GM19397 (cell line): ENCODE data around the gene ANAPC16.
"Not testable (repeated sequence)": the region's sequence is repeated elsewhere in the genome, so short reads cannot be mapped to it uniquely, and the experiment has no call there.

Experiments
- ATAC-seq: cut with Tn5 transposase; IDR thresholded peaks from one replicate; pipeline ENCODE4 v1.9.1; 2021; ENCODE audit warnings: mild to moderate bottlenecking, moderate library complexity; ENCODE audit not compliant: unreplicated experiment

The ANAPC16 gene

DNA sequence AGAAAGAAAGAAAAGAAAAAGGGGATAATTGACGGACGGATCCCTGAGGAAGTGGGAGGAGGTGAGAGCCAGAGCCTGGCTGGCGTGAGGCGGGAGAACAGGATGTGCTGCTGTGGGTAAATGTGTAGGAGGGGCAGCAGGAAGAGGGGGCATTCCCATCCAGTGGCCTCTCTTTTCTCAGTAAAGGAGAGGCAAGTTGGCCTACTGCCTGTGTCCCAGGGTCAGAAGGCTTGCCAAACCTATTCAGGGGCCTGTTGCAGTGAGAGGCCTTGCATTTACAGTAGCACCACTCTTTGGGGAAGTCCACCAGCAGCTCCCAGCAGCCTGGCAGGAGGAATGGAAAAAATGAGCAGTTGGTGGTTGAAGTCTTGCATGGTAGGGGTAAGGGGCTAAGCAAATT is 26.9 kb downstream of the ANAPC16 start:
- ATAC-seq: no peak

DNA sequence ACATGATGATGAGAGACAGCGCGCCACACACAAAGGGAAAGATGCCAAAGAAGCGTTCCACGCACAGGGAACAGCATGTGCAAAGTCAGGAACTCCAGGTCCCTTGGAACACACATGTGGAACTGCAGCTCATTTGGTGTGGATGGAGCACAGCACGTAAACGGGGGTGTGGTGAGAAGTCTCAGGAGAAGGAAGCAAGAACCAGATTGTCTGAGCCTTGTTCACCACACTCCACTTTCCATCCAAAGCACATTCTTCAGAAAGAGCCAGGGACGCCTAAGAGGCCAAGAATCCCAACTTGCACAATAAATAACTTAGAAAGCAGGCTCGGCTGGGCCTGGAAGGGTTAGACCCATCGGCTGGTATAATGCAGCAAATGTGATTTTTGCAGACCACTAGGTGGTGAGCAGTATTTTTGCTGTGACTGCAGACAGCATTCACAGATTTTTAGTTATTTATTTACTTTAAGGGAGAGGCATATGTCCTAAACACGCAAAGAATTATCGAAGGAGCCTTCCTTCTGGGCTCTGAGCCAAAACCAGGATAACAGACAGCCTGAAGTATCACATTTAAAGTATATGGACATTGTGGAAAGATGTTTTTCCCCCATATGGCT is 28.1 kb downstream of the ANAPC16 start:
- ATAC-seq: no peak

DNA sequence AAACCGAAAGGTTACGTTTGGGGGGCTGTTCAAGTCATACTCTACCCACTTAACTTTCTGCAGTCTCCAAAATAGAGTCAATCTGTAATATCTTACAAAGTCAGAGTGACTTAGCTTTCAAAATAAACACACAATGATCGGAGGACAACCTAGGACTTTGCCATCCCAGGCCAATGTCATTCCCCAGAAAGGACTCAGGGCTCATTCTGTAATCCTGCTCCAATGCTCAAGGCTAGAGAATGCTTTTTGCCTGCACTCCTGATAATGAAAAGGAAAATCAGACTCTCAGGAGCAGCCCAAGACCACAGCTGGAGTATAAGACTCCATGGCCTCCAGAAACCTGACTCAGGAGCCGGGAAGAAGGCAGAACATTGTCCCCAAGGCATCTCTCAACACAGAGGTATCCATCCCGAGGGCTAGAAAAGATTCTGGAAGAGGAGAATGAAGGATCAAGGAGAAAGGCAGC is 28.8 kb downstream of the ANAPC16 start:
- no peak for ATAC-seq

DNA sequence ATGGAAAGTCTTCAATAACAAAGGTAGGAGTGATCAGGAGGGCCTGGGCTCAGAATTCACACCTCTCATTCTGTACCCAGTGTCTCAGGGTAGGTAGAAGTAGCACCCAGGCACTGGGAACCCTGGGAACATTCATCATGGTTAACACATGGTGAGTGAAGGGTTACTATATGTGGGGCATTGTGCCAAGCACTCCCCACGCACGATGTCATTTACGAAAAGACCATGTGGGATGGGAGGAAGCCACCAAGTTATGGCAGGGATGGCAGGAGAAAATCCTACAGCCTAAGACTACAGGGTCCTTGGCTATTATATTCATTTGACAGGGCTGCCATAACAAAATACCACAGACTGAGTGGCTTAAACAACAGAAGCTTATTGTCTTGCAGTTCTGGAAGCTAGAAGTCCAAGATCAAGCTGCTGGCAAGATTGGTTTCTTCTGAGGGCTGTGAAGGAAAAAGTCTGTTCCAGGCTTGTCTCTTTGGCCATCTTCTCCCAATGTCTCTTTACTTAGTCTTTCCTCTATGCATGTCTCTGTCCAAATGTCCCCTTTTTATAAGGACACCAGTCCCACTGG is 30.2 kb downstream of the ANAPC16 start:
- ATAC-seq: no peak

DNA sequence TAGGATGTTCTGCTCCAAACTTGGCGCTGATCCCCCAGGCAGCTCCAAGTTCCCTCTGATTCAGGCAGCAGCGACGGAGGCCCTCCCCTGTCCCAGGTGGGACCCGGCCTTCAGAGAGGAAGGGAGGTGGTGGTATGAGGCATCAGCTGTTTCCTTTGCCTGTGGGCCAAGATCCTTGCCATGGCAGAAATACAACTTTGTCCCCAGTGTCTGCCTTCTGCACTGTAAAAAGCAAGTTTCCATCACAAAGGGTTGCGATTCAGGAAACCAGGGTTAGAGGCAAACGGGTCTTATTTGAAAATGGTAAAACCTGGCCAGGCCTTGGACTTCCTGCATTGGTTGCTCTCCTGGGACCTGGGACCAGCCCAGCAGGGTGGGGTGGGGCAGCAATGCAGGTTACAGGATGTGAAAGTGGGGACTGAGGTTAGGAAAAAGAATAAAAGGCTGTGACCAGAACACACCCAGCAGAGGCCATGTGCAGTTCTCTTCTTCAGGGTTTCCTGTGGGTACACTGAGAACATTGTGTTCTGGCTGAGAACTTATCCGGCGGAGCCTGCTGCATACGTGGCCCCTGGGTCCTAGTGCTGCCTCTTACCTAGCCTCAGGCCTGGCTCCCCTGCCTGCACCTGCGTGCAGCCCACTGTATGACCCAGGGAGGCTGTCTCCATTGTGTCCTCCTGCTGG is 32.8 kb downstream of the ANAPC16 start:
- ATAC-seq: peak; percentile 73

DNA sequence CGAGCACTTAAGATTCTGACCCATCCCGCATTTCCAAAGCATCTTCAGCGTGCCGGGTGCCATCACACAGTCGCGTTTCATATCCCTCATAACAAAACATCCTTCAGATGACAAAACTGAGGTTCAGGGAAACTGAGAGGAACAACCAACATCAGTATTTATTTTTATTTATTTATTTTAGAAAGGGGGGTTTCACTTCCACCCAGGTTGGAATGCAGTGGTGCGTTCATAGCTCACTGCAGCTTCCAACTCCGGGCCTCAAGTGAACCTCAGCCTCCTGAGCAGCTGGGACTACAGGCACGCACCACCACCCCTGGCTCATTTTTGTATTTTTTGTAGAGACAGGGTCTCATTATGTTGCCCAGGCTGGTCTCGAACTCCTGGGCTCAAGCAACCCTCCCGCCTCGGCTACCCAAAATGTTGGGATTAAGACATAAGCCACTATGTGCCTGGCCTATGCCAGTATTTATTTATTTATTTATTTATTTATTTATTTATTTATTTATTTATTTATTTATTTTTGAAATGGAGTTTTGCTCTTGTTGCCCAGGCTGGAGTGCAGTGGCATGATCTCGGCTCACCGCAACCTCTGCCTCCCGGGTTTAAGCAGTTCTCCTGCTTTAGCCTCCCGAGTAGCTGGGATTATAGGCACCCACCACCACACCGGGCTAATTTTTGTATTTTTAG is 33.5 kb downstream of the ANAPC16 start:
- ATAC-seq: not testable (repeated sequence)

DNA sequence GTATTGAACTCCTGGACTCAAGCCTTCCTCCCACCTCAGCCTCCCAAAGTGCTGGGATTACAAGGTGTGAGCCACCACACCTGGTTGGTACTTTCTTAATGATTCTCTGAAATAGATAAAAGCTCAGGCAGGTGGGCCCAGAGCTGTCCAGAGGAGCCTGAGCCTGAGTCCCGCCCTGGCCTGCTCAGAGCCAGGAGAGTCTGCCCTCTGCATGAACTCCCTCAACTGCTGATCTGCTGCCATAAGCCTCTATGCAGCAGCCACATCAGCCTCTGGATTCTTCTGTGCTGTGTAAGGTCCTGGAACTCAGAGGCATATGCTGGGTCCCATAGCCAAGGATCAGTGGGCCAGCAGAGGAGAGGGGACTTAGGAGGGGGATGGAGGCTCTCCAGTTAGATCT is 34.9 kb downstream of the ANAPC16 start:
- no peak for ATAC-seq

DNA sequence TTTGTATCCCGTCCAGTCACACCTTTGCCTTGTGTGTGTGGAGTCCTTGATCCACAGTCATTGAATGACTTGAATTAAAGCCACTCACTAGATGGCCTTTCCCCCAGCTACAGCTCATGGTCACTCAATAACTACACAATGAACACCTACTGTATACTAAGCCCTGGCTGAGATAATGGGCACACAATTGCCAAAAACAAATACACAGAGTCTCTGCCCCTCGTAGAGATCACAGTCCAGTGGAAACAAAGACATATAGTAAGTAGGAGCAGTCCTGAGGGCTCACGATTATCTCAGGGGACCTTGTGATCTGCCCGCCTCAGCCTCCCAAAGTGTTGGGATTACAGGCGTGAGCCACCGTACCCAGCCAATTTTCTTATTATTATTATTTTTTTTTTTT is 35.8 kb downstream of the ANAPC16 start:
- no peak for ATAC-seq

DNA sequence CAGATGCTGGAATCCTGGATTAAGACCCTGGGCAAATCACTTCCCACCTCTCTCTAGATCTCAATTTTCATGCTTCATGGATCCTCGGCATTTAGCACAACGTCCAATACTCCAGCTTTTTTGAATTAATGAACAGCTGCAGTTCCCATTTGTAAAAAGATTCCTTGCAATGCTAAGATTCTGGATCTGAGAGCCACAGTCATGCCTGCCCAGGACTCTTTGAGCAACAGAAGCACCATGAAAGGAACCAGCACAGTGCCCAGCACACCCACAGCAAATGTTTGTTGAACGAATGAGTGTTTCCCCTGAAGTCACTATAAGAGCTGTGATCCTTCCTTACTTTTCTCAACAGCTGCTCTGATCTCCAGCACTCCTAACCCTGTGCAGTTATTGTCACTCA is 37.2 kb downstream of the ANAPC16 start:
- no peak for ATAC-seq

DNA sequence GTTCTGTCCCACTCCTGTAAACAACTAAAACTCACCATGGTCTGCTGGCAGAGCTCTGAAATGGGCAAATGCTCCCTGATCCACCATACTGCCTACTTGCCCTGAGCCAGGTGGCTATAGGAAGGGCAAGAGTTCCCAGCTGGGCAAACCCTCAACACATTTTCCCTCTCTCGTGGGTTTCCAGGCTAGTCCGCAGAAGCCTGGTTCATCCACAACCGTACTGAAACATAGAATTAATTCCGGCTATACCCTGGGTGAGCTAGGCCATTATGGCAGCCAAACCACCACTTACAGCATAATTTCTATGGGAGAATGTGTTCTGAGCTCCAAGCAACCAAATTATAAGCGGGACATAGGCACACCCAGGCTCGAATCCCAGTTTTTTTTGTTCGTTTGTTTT is 37.8 kb downstream of the ANAPC16 start:
- no peak for ATAC-seq

DNA sequence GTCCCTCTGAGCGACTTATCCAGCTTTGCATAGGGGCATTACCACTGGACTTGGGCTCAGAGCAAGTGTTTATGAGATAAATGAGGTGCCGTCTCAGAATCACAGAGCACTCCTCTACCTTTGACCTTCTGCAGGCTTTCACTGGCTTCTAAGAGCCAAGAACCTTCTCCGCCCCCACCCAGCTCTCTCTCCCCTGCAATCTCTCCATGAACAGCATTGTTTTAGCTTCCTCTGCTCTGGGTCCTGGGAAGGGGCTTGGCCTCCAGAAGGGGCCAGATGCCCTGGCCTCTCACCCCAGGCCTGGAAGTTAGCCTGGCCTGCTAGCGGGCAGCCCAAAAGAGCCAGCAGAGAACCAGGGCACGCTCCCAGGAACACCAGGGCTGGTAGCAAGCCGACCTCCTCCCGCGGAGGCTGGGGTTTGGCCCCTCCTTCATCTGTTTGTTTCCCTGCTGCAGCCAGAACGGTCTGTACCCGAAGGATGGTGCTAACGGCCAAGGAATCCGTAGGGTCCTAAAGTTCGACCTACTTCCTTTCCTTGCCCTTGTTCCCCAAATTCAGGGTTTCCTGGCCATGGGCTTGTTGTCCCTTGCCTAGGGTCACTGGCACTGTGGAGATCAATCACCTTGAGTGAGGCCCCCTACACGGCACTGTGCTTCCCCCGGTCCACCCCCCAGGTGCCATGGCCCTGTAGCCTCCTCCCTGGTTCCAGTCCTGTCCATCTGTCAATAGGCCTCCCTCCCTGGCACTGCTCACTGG is 39.2 kb downstream of the ANAPC16 start:
- no peak for ATAC-seq

DNA sequence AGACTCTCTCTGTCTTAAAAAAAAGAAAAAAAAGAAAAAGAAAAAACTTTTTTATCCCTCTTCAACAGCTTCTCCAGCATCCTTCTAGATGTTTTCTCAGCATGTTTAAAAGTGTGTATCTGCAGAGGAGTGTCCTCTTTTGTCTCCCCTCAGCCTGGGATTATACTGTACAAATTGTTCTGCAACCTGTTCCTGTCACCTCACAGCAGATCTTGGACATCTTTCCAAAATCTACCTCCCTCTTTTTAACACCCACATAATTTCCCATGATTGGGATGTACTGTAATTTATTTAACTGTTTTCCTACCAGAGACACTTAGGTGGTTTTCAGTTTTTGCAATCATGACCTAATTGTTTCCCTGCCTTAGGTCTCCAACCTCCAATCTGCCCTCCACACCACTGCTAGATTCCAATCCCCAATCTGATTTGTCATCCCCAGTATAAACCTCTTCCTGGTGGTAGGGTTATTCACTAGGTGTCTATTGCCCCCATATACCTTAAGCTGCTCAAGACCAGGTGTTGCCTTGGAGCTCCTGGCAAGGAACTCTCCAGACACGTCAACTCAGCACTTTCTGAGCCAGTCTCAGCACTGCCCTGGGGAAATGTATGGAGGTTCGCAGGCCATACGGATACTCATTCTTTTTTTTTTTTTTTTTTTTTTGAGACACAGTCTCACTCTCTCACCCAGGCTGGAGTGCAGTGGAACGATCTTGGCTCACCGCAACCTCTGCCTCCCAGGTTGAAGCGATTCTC is 40.3 kb downstream of the ANAPC16 start:
- no peak for ATAC-seq

DNA sequence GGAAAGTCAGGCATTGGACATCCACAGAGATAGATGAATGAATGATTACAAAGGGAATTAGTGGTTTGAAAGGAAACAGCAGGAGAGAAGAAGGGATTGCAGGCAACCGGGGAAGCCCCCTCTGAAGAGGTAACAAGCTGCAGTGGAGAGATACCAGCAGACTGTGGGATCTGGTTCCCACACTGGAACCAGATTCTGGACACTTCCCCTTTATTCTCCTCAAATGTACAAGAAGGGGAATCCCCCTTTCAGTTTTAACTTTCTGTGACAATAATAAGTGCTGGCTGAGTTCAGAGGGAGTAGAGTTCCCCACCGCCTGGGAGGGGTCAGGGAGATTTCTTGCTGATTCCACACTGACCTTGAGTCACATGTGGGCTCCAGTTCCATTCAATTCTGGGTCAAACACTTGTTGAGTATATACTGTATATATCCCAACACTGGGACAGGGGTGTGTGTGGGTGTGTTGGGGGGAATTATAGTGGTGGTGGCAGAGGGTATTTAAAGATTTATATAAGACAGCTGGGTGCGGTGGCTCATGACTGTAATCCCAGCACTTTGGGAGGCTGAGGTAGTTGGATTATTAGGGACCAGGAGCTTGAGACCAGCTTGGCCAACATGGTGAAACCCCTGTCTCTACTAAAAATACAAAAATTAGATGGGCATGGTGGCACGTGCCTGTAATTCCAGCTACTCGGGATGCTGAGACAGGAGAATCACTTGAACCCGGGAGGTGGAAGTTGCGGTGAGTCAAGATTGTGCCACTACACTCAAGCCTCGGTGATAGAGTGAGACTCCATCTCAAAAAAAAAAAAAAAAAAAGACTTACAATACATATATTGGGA is 41.5 kb downstream of the ANAPC16 start:
- no peak for ATAC-seq

DNA sequence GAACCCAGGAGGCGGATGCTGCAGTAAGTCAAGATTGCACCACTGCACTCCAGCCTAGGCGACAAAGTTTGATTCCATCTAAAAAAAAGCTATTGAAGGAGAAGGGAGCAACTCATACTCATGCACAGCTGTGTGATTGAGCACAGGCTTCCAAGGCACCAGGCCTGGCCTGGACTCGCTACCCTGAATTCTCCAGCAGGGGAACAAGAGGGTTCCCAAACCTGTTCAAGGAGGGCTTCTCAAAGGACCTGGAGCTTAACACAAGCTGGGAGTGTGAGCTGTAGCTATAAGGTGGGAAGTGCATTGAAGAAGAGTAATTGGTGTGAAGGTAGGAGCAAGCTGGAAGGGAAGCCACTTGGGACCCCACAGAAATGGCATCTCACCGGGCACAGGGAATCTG is 42.8 kb downstream of the ANAPC16 start:
- ATAC-seq: no peak

DNA sequence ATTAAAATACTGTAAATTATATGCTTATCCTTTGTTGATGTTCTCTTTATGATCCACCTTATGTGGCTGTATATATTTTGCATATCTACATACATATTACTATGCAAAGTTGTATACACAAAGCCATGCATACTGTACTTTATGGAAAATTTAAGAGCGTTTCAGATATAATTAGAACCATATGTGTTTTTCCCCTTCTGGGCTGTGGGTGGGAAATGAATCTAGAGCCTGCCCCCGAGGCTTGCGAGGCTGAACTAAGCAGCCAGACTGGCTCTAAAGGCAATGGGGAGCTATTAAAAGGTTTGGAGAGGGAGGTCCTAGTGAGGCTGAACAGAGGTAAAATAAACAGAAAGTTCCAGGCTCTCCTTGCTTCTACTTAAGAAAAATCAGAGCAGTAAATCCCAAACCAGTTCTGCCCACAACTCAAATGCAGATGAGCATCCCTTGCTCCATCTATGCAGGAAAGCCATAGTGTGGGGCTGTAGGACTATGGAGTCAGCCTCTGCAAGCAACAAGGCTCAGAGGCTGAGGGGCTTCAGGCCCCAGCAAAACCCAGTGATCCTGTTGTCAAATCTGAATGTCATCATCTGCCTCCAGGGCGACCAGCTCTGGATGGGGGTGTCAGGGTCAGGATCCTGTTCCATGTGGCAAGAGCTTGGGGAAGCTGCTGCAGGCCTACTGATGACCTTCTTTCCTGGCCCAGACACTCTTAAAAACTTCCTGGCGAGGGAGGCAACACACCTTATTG is 43.9 kb downstream of the ANAPC16 start:
- ATAC-seq: no peak

DNA sequence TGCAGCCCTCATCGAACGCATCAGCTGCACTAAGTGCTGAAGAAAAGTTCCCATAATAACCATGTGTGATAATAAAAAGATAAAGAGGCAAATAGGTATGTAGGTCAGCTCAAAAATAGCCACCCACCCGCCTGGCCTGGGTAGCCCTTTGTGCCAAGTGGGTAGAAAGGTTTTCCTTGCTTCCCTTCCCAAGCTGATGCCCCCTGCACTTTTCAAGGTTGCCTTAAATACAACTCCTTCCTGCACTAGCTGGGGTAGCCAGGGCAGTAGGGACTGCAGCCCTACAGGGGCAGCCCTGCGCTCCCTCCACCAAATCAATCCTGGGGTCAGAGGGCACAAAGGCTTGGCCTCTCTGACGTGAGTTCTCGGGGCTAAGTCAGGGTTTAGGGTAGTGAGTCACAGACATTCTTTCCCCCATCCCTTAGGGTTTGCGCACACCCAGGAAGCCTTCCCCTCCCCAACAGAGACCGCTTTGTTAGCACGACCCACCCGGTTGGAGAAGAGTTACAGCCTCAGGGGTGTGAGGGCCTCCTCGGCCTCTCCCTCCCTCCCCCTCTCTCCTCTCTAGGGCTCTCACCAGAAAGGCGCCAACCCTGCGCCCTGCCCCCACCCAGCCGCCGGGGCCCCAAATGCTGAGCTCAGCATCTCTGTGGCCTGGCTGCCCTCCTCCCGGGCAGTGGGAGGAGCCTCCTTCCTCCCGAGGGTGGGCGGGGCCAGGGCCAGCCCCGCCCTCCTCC is 44.6 kb downstream of the ANAPC16 start:
- ATAC-seq: peak; percentile 57

DNA sequence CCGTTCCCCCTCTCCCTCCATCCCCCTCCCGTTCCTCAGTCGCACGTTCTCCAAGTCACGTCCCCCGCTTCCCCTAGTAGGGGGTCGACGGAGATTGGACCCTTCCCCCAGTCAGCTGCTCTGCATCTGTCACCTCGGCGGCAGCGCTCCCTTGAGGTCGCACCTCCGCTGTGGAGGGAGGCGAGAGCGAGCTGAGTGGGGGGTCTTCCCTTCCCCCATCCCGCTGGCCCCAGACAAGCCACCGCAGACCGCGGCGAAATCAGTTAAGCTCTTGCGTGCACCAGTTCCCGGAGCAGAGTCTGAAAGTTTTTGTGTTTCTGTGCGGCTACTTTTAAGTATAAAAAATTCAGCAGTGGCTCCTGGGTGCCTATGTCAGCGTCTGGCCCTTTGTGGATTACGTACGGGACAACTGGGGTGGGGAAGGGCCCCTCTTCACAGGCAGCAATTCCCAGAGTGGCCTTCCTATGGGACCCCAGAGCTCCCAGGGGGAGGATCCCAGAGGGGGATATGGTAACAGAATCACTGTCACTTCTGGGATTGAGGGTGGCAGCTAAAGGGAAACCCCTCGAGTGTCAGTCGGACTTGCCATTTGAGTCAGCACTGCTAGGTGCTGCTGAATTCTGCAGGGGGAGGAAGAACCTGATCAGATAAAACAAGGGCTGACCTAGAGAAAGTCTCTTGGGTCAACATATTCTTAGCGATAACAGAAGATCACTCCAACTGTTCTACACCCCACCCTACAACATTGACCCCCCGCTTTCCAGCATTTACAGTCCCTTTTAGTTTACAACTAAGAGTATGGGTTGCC is 45.4 kb downstream of the ANAPC16 start:
- ATAC-seq: peak; percentile 43
